DMS 273 treated with DMSO at 0.1 percent for 48 hours (cell line): ENCODE measurements around the gene POTED.
"Not testable (repeated sequence)": the region's sequence is repeated elsewhere in the genome, so short reads cannot be mapped to it uniquely, and the experiment has no call there.

Source experiments
- DNase-seq: peaks from one replicate; lab custom pipeline; 2025; lab: John Stamatoyannopoulos, UW

POTED gene

DNA sequence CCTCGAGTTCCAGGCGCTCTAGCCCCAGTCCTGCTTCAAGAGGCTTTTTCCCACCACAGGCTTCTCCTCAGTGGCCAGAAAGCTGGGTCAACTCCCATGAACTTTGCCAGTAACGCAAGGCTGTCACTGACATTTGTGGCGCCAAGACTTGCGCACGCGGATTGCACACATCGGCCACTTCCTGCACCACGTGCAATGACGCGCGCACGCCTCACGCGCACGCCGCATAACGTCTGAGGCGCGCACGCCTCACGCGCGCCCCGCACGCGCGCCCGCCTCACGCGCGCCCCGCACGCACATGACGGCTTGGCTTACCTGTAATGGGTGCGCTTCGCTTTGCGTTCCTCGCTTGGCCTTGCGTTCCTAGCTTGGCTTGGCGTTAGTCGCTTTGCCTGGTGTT lies at the start of gene POTED:
Gene POTED, plus strand, starts transcription at position 301 of the 400 bp plus-strand sequence. CDS start 452 bp downstream, outside the sequence.
- not testable (repeated sequence) for DNase-seq

DNA sequence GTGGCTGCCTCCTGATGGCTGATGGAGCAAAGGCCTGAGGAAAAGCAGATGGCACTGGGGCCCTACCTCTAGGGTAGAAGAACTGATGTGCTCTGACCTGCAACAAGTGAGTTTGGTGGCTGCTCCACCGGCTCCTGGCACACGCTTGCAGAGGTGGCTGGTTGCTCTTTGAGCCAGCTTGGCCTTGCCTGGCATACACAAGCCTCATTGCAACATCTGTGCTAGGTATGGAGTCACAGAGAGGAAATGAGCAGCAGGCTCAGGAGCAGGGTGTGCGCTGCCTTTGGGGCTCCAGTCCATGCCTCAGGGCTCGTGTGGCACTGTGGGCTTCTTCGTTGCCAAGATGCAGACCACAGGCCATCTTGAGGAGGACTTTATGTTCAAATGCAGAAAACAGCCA lies 40.5 kb downstream of the POTED start:
- DNase-seq: not testable (repeated sequence)

DNA sequence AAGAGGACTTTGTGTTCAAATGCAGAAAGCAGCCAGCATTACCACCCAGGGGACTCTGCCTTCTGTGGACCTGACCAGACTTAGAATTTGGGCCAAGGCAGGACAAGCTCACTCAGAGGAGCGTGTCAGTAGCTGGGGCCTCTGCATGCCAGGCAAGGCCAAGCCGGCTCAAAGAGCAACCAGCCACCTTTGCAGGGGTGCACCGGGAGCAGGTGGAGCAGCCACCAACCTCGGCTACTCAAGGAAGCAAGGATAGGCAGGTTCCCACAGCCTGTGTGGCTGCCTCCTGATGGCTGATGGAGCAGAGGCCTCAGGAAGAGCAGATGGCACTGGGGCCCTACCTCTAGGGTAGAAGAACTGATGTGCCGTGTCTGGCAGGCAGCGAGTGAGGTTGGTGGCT lies 42.2 kb downstream of the POTED start:
- not testable (repeated sequence) for DNase-seq
